ENCODE measurements around the gene CHST15. TPM values are rescaled to one million over a fixed set of nuclear protein-coding genes. Genes with fewer than 3 reads are reported as not detected.

CHST15 gene
- polyA plus RNA-seq, 1 donor from 2014 or later = 0.79 TPM

Other genes starting within 250 kb of the CHST15 start
- gene CPXM2, start 201.8 kb downstream of the CHST15 start, polyA plus RNA-seq = not detected in 2 replicates